ENCODE results near the gene ING4.

DNA sequence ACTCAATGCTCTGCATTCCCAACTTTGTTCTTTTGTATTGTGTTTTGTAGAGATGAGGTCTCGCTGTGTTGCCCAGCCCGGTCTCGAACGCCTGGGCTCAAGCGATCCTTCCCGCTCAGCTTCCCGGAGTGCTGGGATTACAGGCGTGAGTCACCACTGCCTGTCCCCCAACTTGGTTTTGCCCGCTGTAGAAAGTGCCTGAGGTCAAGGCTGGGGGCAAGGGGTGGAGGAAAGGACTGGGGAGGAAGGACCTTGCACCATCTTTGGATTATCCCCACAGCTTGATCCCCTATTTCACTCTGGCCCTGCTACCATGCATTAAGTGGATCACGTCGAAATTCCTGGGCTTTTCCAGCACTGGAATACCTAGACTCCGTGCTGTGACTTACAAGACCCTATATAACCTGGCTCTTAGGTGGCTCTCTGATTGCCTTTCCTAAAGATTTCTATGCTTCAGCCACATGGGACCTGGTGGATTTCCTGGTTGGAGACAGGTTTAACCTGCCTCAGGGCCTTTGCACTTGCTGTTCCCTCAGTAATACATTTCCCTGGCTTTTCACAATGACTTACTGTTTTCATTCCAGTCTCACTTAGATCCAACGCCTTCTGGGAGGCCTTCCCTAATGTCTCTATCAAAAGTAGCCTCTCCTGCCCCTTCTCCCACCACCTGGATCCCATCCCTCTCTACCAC, 38.3 kb upstream of the ING4 start:
- TF ChIP-seq, protein P1, sequence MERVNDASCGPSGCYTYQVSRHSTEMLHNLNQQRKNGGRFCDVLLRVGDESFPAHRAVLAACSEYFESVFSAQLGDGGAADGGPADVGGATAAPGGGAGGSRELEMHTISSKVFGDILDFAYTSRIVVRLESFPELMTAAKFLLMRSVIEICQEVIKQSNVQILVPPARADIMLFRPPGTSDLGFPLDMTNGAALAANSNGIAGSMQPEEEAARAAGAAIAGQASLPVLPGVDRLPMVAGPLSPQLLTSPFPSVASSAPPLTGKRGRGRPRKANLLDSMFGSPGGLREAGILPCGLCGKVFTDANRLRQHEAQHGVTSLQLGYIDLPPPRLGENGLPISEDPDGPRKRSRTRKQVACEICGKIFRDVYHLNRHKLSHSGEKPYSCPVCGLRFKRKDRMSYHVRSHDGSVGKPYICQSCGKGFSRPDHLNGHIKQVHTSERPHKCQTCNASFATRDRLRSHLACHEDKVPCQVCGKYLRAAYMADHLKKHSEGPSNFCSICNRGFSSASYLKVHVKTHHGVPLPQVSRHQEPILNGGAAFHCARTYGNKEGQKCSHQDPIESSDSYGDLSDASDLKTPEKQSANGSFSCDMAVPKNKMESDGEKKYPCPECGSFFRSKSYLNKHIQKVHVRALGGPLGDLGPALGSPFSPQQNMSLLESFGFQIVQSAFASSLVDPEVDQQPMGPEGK (CRISPR knock-in tag; IDR thresholded peaks at IDR 0.05; ENCODE audit: borderline replicate concordance) = no peak
- TF ChIP-seq, protein P2, sequence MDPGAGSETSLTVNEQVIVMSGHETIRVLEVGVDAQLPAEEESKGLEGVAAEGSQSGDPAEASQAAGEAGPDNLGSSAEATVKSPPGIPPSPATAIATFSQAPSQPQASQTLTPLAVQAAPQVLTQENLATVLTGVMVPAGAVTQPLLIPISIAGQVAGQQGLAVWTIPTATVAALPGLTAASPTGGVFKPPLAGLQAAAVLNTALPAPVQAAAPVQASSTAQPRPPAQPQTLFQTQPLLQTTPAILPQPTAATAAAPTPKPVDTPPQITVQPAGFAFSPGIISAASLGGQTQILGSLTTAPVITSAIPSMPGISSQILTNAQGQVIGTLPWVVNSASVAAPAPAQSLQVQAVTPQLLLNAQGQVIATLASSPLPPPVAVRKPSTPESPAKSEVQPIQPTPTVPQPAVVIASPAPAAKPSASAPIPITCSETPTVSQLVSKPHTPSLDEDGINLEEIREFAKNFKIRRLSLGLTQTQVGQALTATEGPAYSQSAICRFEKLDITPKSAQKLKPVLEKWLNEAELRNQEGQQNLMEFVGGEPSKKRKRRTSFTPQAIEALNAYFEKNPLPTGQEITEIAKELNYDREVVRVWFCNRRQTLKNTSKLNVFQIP (CRISPR knock-in tag; IDR thresholded peaks at IDR 0.05; ENCODE audit: borderline replicate concordance, low read depth) = no peak
- TF ChIP-seq ZNF565 (CRISPR knock-in tag; conservative IDR thresholded peaks at IDR 0.05; ENCODE audit: low read depth) = no peak
- no peak for TF ChIP-seq SNAI2 (CRISPR knock-in tag; IDR thresholded peaks at IDR 0.05)
- no peak for TF ChIP-seq TCF4 (CRISPR knock-in tag; IDR thresholded peaks at IDR 0.05; ENCODE audit: borderline replicate concordance)
- TF ChIP-seq, protein P3, sequence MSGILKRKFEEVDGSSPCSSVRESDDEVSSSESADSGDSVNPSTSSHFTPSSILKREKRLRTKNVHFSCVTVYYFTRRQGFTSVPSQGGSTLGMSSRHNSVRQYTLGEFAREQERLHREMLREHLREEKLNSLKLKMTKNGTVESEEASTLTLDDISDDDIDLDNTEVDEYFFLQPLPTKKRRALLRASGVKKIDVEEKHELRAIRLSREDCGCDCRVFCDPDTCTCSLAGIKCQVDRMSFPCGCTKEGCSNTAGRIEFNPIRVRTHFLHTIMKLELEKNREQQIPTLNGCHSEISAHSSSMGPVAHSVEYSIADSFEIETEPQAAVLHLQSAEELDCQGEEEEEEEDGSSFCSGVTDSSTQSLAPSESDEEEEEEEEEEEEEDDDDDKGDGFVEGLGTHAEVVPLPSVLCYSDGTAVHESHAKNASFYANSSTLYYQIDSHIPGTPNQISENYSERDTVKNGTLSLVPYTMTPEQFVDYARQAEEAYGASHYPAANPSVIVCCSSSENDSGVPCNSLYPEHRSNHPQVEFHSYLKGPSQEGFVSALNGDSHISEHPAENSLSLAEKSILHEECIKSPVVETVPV (CRISPR knock-in tag; IDR thresholded peaks at IDR 0.05) = no peak
- no peak for TF ChIP-seq ESRRG (CRISPR knock-in tag; IDR thresholded peaks at IDR 0.05)
- TF ChIP-seq RARB (CRISPR knock-in tag; IDR thresholded peaks at IDR 0.05) = no peak
- TF ChIP-seq PPARA (CRISPR knock-in tag; IDR thresholded peaks at IDR 0.05; ENCODE audit: borderline replicate concordance) = no peak
- no peak for TF ChIP-seq ZFP3 (CRISPR knock-in tag; IDR thresholded peaks at IDR 0.05)
- TF ChIP-seq ZNF8 (CRISPR knock-in tag; IDR thresholded peaks at IDR 0.05) = no peak
- no peak for TF ChIP-seq ARNTL (CRISPR knock-in tag; IDR thresholded peaks at IDR 0.05; ENCODE audit: borderline replicate concordance, low read depth)

Measured in SK-N-SH treated with all-trans-retinoic acid at 6 μM for 48 hours (cell line).